GM23338 (cell line): ENCODE measurements around the gene ZDHHC23.

ENCODE experiments used
- CTCF ChIP-seq, 2 experiments: fragments of 200-600 bp in 1 of 2; sonication (generic) in 1 of 2; conservative IDR thresholded peaks; 2 replicates each; pipeline versions ENCODE4 v1.5.1 to v1.6.1; 2016 to 2017; ENCODE audit warnings: antibody characterized with exemption in 2 of 2, low read depth in 2 of 2, mild to moderate bottlenecking in 2 of 2, moderate library complexity in 1 of 2
- EZH2 ChIP-seq: fragments of 200-600 bp; sonication (generic); IDR thresholded peaks from one replicate; pipeline ENCODE4 v1.8.0; 2017; ENCODE audit warnings: antibody characterized with exemption, mild to moderate bottlenecking, low read depth; ENCODE audit not compliant: unreplicated experiment
- EZH2phosphoT487 ChIP-seq: fragments of 200-600 bp; sonication (generic); IDR thresholded peaks from one replicate; pipeline ENCODE4 v1.8.1; 2018; ENCODE audit warnings: antibody characterized with exemption; ENCODE audit not compliant: unreplicated experiment
- POLR2AphosphoS5 ChIP-seq: IDR thresholded peaks from 2 replicates; pipeline ENCODE4 v1.6.1; 2016; ENCODE audit warnings: antibody characterized with exemption, low read depth

- TF ChIP-seq CTCF (conservative IDR thresholded peaks at IDR 0.05; ENCODE audit: low read depth in 2 of 2) (no peak), EZH2phosphoT487 (no peak), POLR2AphosphoS5 (no peak), EZH2 (no peak)
These were observed 6.4 kb downstream of the ZDHHC23 start for GRCh38 chr3:113954091-113954685.
